Fibroblast of villous mesenchyme (primary cell): Measurements from ENCODE around the gene FGF19. TPM values are rescaled to one million over a fixed set of nuclear protein-coding genes. Genes with fewer than 3 reads are reported as not detected.
A peak's percentile ranks its signal among the peaks of the same experiment; 100 is the strongest.
"Not testable (repeated sequence)": the region's sequence is repeated elsewhere in the genome, so short reads cannot be mapped to it uniquely, and the experiment has no call there.

Source experiments
- DNase-seq: peaks from one replicate; pipeline ENCODE4 v3.0.0-alpha.2; 2010; ENCODE audit warnings: low read depth
- H3K4me3 ChIP-seq: 2 replicates; pipeline ENCODE4 v1.5.1; 2011; ENCODE audit warnings: low read depth, mild to moderate bottlenecking, low read length
- CTCF ChIP-seq: IDR thresholded peaks from 2 replicates; pipeline ENCODE4 v1.5.1; 2012; ENCODE audit warnings: low read depth, mild to moderate bottlenecking, low read length; ENCODE audit not compliant: insufficient read depth
- total RNA-seq: library from RNA; depleted of rRNA; stranded (reverse); fragments of >200 nt; gene quantifications from 2 replicates; pipeline ENCODE4 v1.2.3, GENCODE V29; 2012

The FGF19 gene
- total RNA-seq, 1 donor = not detected

- no peak for DNase-seq
- no peak overlapping the region for H3K4me3 ChIP-seq
- TF ChIP-seq CTCF = no peak
These were observed 9.0 kb downstream of the FGF19 start for GRCh38 chr11:69694781-69695180.

DNA sequence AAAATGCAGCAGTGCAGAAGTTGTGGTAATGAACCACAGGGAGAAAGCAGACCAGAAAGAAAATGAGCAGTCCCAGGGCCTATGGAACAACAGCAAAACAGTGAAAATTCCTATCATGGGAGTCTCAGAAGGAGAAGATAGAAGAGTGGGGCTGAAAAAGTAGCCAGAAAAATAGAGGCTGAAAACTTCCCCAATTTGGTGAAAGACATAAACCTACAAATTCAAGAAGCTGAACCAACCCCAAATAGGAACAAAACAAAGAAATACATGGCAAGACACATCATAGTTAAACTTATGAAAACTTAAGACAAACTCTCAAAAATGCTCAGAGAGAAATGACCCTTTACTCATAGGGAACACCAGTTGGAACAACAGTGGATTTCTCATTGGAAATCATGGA, 11.4 kb downstream of the FGF19 start:
- DNase-seq = no peak
- H3K4me3 ChIP-seq = no peak overlapping the region
- TF ChIP-seq CTCF = no peak

DNA sequence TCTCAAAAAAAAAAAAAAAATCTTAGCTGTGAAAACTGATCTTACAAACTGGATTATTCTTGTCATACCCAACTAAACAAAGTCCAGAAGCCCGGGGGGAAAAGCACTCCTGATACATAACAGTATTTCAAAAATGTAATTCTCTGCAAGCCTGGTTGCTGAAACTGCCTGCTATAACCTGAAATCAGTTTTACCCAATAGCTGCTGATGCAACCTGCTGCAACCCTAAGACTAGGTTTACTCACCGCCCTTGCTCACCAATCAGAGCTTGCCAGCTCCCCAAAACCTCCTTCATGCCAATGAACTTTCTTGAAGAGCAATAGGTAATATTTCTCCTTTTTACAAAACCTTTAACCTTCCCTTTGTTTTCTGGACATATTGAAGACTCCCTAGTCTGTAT, 12.4 kb downstream of the FGF19 start:
- peak; percentile 63 for DNase-seq
- H3K4me3 ChIP-seq = no peak overlapping the region
- no peak for TF ChIP-seq CTCF

- DNase-seq = no peak
- no peak overlapping the region for H3K4me3 ChIP-seq
- no peak for TF ChIP-seq CTCF
These were observed 14.1 kb downstream of the FGF19 start for GRCh38 chr11:69689484-69690319.

- not testable (repeated sequence) for DNase-seq, H3K4me3 ChIP-seq
These were observed 15.7 kb downstream of the FGF19 start for GRCh38 chr11:69687969-69688771.

GRCh38 chr11:69686856-69687255, 17.0 kb downstream of the FGF19 start:
- H3K4me3 ChIP-seq = no peak overlapping the region
- no peak for DNase-seq
- no peak for TF ChIP-seq CTCF

DNA sequence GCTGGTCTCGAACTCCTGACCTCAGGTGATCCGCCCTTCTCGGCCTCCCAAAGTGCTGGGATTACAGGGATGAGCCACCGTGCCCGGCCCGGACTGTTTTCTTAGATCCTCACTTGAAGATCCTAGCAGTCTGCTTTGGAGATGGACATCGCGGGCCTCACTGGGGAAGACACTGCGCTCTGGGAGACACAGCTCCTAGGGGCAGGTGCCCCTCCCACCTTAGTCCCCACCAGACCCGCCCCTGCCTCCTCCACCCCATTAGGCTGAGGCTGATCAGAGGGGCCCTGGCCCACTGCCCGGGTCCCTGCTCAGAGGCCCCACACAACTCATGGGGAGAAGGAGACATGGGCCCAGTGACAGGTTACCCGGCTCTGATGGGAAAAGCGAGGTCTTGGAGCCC, 17.4 kb downstream of the FGF19 start:
- no peak for DNase-seq
- no peak overlapping the region for H3K4me3 ChIP-seq
- no peak for TF ChIP-seq CTCF
